BLaER1 (cell line): ENCODE results near the gene JMJD7.
"Not testable (repeated sequence)": the region's sequence is repeated elsewhere in the genome, so short reads cannot be mapped to it uniquely, and the experiment has no call there.

Experiments
- H3K27ac ChIP-seq: shearing (Covaris generic); formaldehyde crosslinking; 2 replicates; pipeline ENCODE4 v1.8.1; 2022
- H3K27me3 ChIP-seq: shearing (Covaris generic); formaldehyde crosslinking; 2 replicates; pipeline ENCODE4 v1.8.1; 2022
- H3K36me3 ChIP-seq: shearing (Covaris generic); formaldehyde crosslinking; 2 replicates; pipeline ENCODE4 v1.8.1; 2022
- H3K4me1 ChIP-seq: shearing (Covaris generic); formaldehyde crosslinking; 2 replicates; pipeline ENCODE4 v1.8.1; 2022
- H3K4me2 ChIP-seq: shearing (Covaris generic); formaldehyde crosslinking; 2 replicates; pipeline ENCODE4 v1.8.1; 2022
- H3K4me3 ChIP-seq: shearing (Covaris generic); formaldehyde crosslinking; 2 replicates; pipeline ENCODE4 v1.8.1; 2022
- H3K9ac ChIP-seq: shearing (Covaris generic); formaldehyde crosslinking; 2 replicates; pipeline ENCODE4 v1.8.1; 2022
- H3K9me3 ChIP-seq: shearing (Covaris generic); formaldehyde crosslinking; 2 replicates; pipeline ENCODE4 v1.8.1; 2022
- H4K20me1 ChIP-seq: shearing (Covaris generic); formaldehyde crosslinking; 2 replicates; pipeline ENCODE4 v1.8.1; 2022
- Cebpa-rat ChIP-seq: shearing (Covaris generic); IDR thresholded peaks from 2 replicates; pipeline ENCODE4 v1.8.1; 2022

Gene JMJD7

GRCh38 chr15:41825572-41826535 lies 2.0 kb upstream of the JMJD7 start:
- Histone ChIP-seq H3K36me3 (peaks cover 67% of the 10 kb centered on the region), H3K9ac (no peak overlapping the region), H3K27ac (no peak overlapping the region), H3K4me2 (no peak overlapping the region), H3K4me3 (no peak overlapping the region), H4K20me1 (peaks cover 20% of the 10 kb centered on the region), H3K4me1 (peaks cover 31% of the 10 kb centered on the region), H3K27me3 (peaks cover 5% of the 10 kb centered on the region; the same call in 1 of the 2 replicates), H3K9me3 (no peaks in the 10 kb centered on the region)
- no peak for TF ChIP-seq Cebpa-rat

- H3K36me3 ChIP-seq = peaks cover 56% of the 10 kb centered on the region
- peak overlapping the region; percentile 100 for H3K4me2 ChIP-seq
- peaks cover 33% of the 10 kb centered on the region for H4K20me1 ChIP-seq
- H3K9me3 ChIP-seq = no peaks in the 10 kb centered on the region
- H3K9ac ChIP-seq = peak overlapping the region; percentile 74
- TF ChIP-seq Cebpa-rat = no peak
- H3K27me3 ChIP-seq = peaks cover 5% of the 10 kb centered on the region; the same call in 1 of the 2 replicates
- peak overlapping the region; percentile 79 for H3K4me3 ChIP-seq
- H3K27ac ChIP-seq = 0 out of 2 replicates have a peak overlapping the region, but pooled peaks have one; percentile 30
- peaks cover 46% of the 10 kb centered on the region for H3K4me1 ChIP-seq
Measured at GRCh38 chr15:41827290-41827879, 507 bp upstream of the JMJD7 start.

DNA sequence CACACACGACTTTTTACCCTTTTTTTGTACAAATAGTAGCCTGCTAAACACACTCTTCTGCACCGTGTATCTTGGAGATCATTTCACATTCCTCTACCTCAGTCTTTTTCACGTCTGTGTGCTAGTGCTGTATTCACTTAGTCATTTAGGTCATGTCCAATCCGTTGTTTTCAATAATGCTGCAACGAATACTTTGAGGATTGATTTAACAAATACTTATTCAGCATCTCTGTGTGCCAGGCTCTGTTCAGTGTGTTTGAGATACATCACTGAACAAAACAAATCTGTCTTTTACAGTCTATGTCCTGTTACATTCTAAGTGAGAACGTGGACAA lies 882 bp downstream of the JMJD7 start:
- Histone ChIP-seq H4K20me1 (peaks cover 34% of the 10 kb centered on the region), H3K36me3 (peaks cover 42% of the 10 kb centered on the region), H3K9me3 (no peaks in the 10 kb centered on the region), H3K4me1 (peaks cover 60% of the 10 kb centered on the region), H3K4me2 (peak overlapping the region; percentile 100), H3K27ac (no peak overlapping the region), H3K27me3 (peaks cover 5% of the 10 kb centered on the region; the same call in 1 of the 2 replicates), H3K4me3 (peak overlapping the region; percentile 79), H3K9ac (peak overlapping the region; percentile 81)
- no peak for TF ChIP-seq Cebpa-rat

DNA sequence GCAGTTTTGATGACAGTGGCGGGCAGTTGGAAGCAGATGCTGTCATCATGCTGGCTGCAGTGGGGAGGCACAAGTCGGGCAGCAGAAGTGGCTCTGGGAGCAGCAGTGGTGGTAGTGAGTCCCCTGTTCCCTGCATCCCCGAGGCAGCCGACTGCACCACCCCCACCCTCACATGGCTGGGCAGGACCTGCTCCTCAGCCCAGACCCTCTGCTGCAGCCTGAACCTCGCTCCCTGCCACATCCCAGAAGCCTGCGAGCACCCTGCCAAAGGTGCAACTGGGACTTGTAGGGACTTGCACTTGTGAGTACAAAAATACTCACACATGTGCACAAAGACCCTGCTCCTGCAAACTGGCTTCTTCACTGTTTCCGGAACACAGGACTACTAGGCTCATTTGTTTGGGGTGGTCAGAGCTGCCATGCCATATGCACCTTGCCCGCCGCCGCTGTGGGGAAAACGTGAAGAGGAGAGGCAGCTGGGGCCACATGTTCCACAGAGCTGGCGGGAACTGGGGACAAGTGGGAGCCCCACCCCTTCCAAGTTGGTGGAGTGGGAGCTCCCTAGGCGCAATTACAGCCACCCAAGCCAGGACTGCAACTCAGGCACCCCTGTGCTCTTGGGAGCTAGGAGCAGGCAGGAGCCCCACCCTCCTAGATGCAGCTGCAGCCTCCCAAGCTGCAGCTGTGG lies 2.2 kb downstream of the JMJD7 start:
- no peak for TF ChIP-seq Cebpa-rat

GRCh38 chr15:41831291-41831690 lies 3.4 kb downstream of the JMJD7 start:
- H3K27me3 ChIP-seq, H3K4me3 ChIP-seq, H3K9me3 ChIP-seq: not testable (repeated sequence)
- peaks cover 21% of the 10 kb centered on the region; the same call in 1 of the 2 replicates for H3K36me3 ChIP-seq
- peaks cover 58% of the 10 kb centered on the region for H4K20me1 ChIP-seq
- H3K4me1 ChIP-seq = peaks cover 85% of the 10 kb centered on the region
- H3K4me2 ChIP-seq = peak overlapping the region; percentile 100
- peak overlapping the region; percentile 57 for H3K27ac ChIP-seq
- peak overlapping the region; percentile 23; the same call in 1 of the 2 replicates for H3K9ac ChIP-seq

More for the DNA sequence above, 2.2 kb downstream of the JMJD7 start:
- H3K9me3 ChIP-seq = no peaks in the 10 kb centered on the region
- no peak overlapping the region for H3K27ac ChIP-seq
- H3K36me3 ChIP-seq = peaks cover 29% of the 10 kb centered on the region
- H3K4me2 ChIP-seq = peak overlapping the region; percentile 100
- H3K4me3 ChIP-seq = no peak overlapping the region
- no peak overlapping the region for H3K9ac ChIP-seq
- peaks cover 5% of the 10 kb centered on the region; the same call in 1 of the 2 replicates for H3K27me3 ChIP-seq
- peaks cover 73% of the 10 kb centered on the region for H3K4me1 ChIP-seq
- peaks cover 47% of the 10 kb centered on the region for H4K20me1 ChIP-seq

DNA sequence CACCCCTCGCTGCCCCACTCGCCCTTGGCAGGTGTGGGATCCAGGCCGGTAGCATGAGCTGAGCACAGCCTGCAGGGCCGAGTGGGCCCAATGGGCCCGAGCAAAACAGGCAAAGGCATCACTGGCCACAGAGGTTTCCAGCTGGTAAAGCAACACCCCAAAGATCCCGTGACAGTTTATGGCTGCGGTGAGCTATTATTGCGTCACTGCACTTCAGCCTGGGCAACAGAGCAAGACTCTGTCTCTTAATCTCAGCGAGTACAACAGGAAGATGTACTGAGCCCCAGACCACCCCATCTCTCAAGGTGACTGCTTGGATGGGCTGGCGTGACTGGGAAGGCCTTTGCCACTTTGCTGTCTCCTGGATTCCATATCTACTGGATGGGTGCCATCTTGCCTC lies 4.3 kb downstream of the JMJD7 start:
- Histone ChIP-seq H3K9ac (no peak overlapping the region; the same call in 1 of the 2 replicates), H3K27ac (peak overlapping the region; percentile 57), H3K4me3 (no peak overlapping the region), H3K9me3 (no peaks in the 10 kb centered on the region), H3K4me2 (peak overlapping the region; percentile 100), H3K27me3 (peaks cover 3% of the 10 kb centered on the region; the same call in 1 of the 2 replicates), H4K20me1 (peaks cover 67% of the 10 kb centered on the region), H3K4me1 (peaks cover 92% of the 10 kb centered on the region), H3K36me3 (peaks cover 21% of the 10 kb centered on the region; the same call in 1 of the 2 replicates)
- TF ChIP-seq Cebpa-rat = peak; percentile 87

DNA sequence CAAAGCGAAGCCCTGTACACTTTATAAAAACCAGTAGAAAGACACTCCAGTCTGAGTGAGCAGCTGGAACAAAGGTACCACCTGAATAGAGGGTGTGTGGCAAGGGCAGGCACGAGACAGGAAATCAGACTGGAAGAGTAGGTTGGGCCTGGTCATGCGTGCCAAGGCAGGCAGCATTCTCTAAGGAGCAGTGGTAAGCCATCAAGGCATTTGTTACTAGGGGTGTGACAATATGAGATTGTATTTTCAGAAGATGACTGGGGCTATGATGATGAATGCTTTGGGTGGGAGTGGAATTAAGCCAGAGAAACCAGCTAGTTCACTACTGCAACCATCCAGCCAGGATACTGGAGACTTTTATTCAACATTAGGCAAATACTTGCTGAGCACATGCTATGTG lies 5.0 kb downstream of the JMJD7 start:
- Histone ChIP-seq H3K4me2 (peak overlapping the region; percentile 100), H3K27me3 (no peaks in the 10 kb centered on the region), H4K20me1 (peaks cover 67% of the 10 kb centered on the region), H3K4me1 (peaks cover 95% of the 10 kb centered on the region), H3K27ac (peak overlapping the region; percentile 57; the same call in 1 of the 2 replicates), H3K9me3 (no peaks in the 10 kb centered on the region), H3K36me3 (peaks cover 26% of the 10 kb centered on the region), H3K9ac (no peak overlapping the region; the same call in 1 of the 2 replicates), H3K4me3 (no peak overlapping the region)
- no peak; the same call in 1 of the 2 replicates for TF ChIP-seq Cebpa-rat

- peaks cover 97% of the 10 kb centered on the region for H3K4me1 ChIP-seq
- H3K27ac ChIP-seq = peak overlapping the region; percentile 49
- peaks cover 33% of the 10 kb centered on the region for H3K36me3 ChIP-seq
- peaks cover 62% of the 10 kb centered on the region for H4K20me1 ChIP-seq
- no peaks in the 10 kb centered on the region for H3K9me3 ChIP-seq
- H3K4me3 ChIP-seq = no peak overlapping the region
- no peak overlapping the region for H3K9ac ChIP-seq
- H3K27me3 ChIP-seq = no peaks in the 10 kb centered on the region
- no peak for TF ChIP-seq Cebpa-rat
- peak overlapping the region; percentile 100 for H3K4me2 ChIP-seq
Measured at GRCh38 chr15:41834096-41834495, 6.2 kb downstream of the JMJD7 start.

GRCh38 chr15:41836073-41836472 lies 8.2 kb downstream of the JMJD7 start:
- Histone ChIP-seq H3K4me2 (peak overlapping the region; percentile 100), H4K20me1 (peaks cover 53% of the 10 kb centered on the region), H3K9me3 (no peaks in the 10 kb centered on the region), H3K27me3 (no peaks in the 10 kb centered on the region), H3K4me3 (no peak overlapping the region), H3K4me1 (peaks cover 95% of the 10 kb centered on the region), H3K36me3 (peaks cover 28% of the 10 kb centered on the region), H3K9ac (peak overlapping the region; percentile 48), H3K27ac (peak overlapping the region; percentile 54)
- no peak for TF ChIP-seq Cebpa-rat
